Testis (tissue), 3 donors: ENCODE results near the gene TNKS1BP1. TPM values are rescaled to one million over a fixed set of nuclear protein-coding genes. Genes with fewer than 3 reads are reported as not detected.

Experiments used
- DNase-seq: peaks from one replicate; pipeline ENCODE4 v3.0.0-alpha.2; 2019
- H3K27ac ChIP-seq, 2 donors: fragments of 200-600 bp; sonication (generic); one replicate each; pipeline ENCODE4 v1.5.1; 2019
- H3K27me3 ChIP-seq: fragments of 200-600 bp; sonication (generic); one replicate; pipeline ENCODE4 v1.5.1; 2019
- H3K36me3 ChIP-seq: fragments of 200-600 bp; sonication (generic); one replicate; pipeline ENCODE4 v1.5.1; 2017; ENCODE audit warnings: low read depth; ENCODE audit errors: missing control alignments
- H3K4me1 ChIP-seq: fragments of 200-600 bp; sonication (generic); one replicate; pipeline ENCODE4 v1.5.1; 2019
- H3K4me3 ChIP-seq, 2 donors: fragments of 200-600 bp; sonication (generic); one replicate each; pipeline ENCODE4 v1.5.1; 2017 to 2019
- H3K9me3 ChIP-seq: fragments of 200-600 bp; sonication (generic); one replicate; pipeline ENCODE4 v1.5.1; 2017
- CTCF ChIP-seq, 3 experiments: fragments of 450-650 bp in 2 of 3; fragments of 200-600 bp in 1 of 3; sonication (generic) in 1 of 3; IDR thresholded peaks; one replicate each; pipeline ENCODE4 v1.5.1; 2016 to 2019; ENCODE audit warnings: antibody characterized with exemption in 3 of 3, mild to moderate bottlenecking in 2 of 3, moderate library complexity in 1 of 3
- POLR2A ChIP-seq: fragments of 450-650 bp; IDR thresholded peaks from one replicate; pipeline ENCODE4 v1.6.1; 2017; ENCODE audit warnings: antibody characterized with exemption, mild to moderate bottlenecking, moderate library complexity
- WGBS, 2 donors: methylation state at CpG; one replicate each; pipeline ENCODE4 v1.1.5; 2018; 5-methylcytosine and 5-hydroxymethylcytosine counted together
- intact Hi-C: fragments of 100-400 bp; cut with DNase I; formaldehyde crosslinking; loops from one replicate; pipeline ENCODE4 v1.15.1; 2023; ENCODE audit warnings: low total_unique reads
- polyA plus RNA-seq: library from polyadenylated mRNA; stranded (reverse); fragments of 350-450 nt; fragmentation: Illumina TruSeq; extraction: RNeasy Lipid Tissue Mini Kit (QIAGEN cat#74804); gene quantifications from one replicate; pipeline ENCODE4 v1.2.3, GENCODE V29; 2014; ENCODE audit warnings: low read depth, low replicate concordance; ENCODE audit not compliant: insufficient read depth
- total RNA-seq, 2 donors: library from RNA; depleted of rRNA; stranded (reverse); fragments of >200 nt; gene quantifications; one replicate each; pipeline ENCODE4 v1.2.3, GENCODE V29; 2016

Gene TNKS1BP1
- total and polyA plus RNA-seq, 3 donors from 2014 or later, result 62.3 to 99.4 (median 85.2) TPM

- Histone ChIP-seq H3K9me3 (no peaks in the 10 kb centered on the region), H3K4me3 (no peak overlapping the region), H3K27ac (no peak overlapping the region), H3K27me3 (no peaks in the 10 kb centered on the region), H3K4me1 (peaks cover 6% of the 10 kb centered on the region), H3K36me3 (no peaks in the 10 kb centered on the region)
- TF ChIP-seq CTCF (IDR thresholded peaks at IDR 0.05) (no peak), POLR2A (no peak)
- intact Hi-C loops, result no loop called here
- 24 to 32% methylated on average over 3 of the region's 3 CpGs for WGBS, 2 donors
- DNase-seq, result no peak
These were observed 55.2 kb downstream of the TNKS1BP1 start for GRCh38 chr11:57269571-57270021.

- H3K27ac ChIP-seq, result no peak overlapping the region
- H3K4me1 ChIP-seq, result peaks cover 6% of the 10 kb centered on the region
- TF ChIP-seq CTCF (IDR thresholded peaks at IDR 0.05) (no peak), POLR2A (no peak)
- H3K36me3 ChIP-seq, result no peaks in the 10 kb centered on the region
- intact Hi-C loops, result no loop called here
- H3K9me3 ChIP-seq, result no peaks in the 10 kb centered on the region
- no peaks in the 10 kb centered on the region for H3K27me3 ChIP-seq
- no peak for DNase-seq
- no peak overlapping the region for H3K4me3 ChIP-seq
These were observed 58.6 kb downstream of the TNKS1BP1 start for GRCh38 chr11:57266157-57266556.

GRCh38 chr11:57263351-57263750 is 61.4 kb downstream of the TNKS1BP1 start:
- 87 to 92% methylated on average over 7 of the region's 7 CpGs for WGBS, 2 donors
- DNase-seq, result no peak
- intact Hi-C loops, result no loop called here
- Histone ChIP-seq H3K9me3 (no peaks in the 10 kb centered on the region), H3K27me3 (no peaks in the 10 kb centered on the region), H3K4me1 (no peaks in the 10 kb centered on the region), H3K4me3 (no peak overlapping the region), H3K36me3 (no peaks in the 10 kb centered on the region), H3K27ac (no peak overlapping the region)
- no peak for TF ChIP-seq CTCF (IDR thresholded peaks at IDR 0.05)
- TF ChIP-seq POLR2A, result no peak

GRCh38 chr11:57262157-57262556 is 62.6 kb downstream of the TNKS1BP1 start:
- Histone ChIP-seq H3K27me3 (no peaks in the 10 kb centered on the region), H3K4me1 (no peaks in the 10 kb centered on the region), H3K4me3 (no peak overlapping the region), H3K27ac (no peak overlapping the region), H3K36me3 (no peaks in the 10 kb centered on the region), H3K9me3 (no peaks in the 10 kb centered on the region)
- intact Hi-C loops, result no loop called here
- no peak for DNase-seq
- WGBS, 2 donors, result 67 to 71% methylated on average over 4 of the region's 4 CpGs
- no peak for TF ChIP-seq CTCF (IDR thresholded peaks at IDR 0.05)

GRCh38 chr11:57260937-57261783 is 63.6 kb downstream of the TNKS1BP1 start:
- intact Hi-C loops, result no loop called here
- H3K27me3 ChIP-seq, result no peaks in the 10 kb centered on the region
- whole genome bisulfite sequencing, 2 donors, result 69 to 75% methylated on average over 5 of the region's 5 CpGs

More at GRCh38 chr11:57260937-57261783, 63.6 kb downstream of the TNKS1BP1 start:
- H3K4me3 ChIP-seq, result no peak overlapping the region
- H3K4me1 ChIP-seq, result no peaks in the 10 kb centered on the region
- no peaks in the 10 kb centered on the region for H3K9me3 ChIP-seq
- H3K36me3 ChIP-seq, result no peaks in the 10 kb centered on the region
- H3K27ac ChIP-seq, result no peak overlapping the region
- TF ChIP-seq POLR2A (no peak), CTCF (IDR thresholded peaks at IDR 0.05) (no peak)
- no peak for DNase-seq
